Left colon (tissue), 2 donors: Measurements from ENCODE around the gene SHC4. TPM values are rescaled to one million over a fixed set of nuclear protein-coding genes. Genes with fewer than 3 reads are reported as not detected.
"Not testable (repeated sequence)": the region's sequence is repeated elsewhere in the genome, so short reads cannot be mapped to it uniquely, and the experiment has no call there.

Experiments
- ATAC-seq: fragments of 200-7000 bp; cut with Tn5 transposase; one replicate; pipeline ENCODE4 v1.9.1; 2020; ENCODE audit warnings: mild to moderate bottlenecking, moderate library complexity
- DNase-seq, 2 donors: peaks; one replicate each; pipeline ENCODE4 v3.0.0-alpha.2; 2020
- intact Hi-C, 2 donors: fragments of 100-400 bp; cut with DNase I in 1 of 2; cut with micrococcal nuclease in 1 of 2; formaldehyde crosslinking; loops; one replicate each; pipeline versions ENCODE4 v1.11.2 to v1.14.0; 2022; cut with DNase I, micrococcal nuclease
- total RNA-seq, 2 donors: library from RNA; stranded (reverse); fragmentation: NEBNext Ultra II Directional; extraction: Animal tissue kit (Norgen Biotek cat#: 25700); gene quantifications; one replicate each; pipeline ENCODE4 v1.2.1, GENCODE V29; 2021
- donor health status: DM: no; HTN: no; CAD: no.
- donor health status: DM: yes; HTN: yes; CAD: no.

Gene SHC4
- total RNA-seq, 2 donors from 2014 or later, result 0.24 to 0.81 TPM

- intact Hi-C loops, ATAC-seq, DNase-seq: not testable (repeated sequence)
These were observed 173.1 kb downstream of the SHC4 start for GRCh38 chr15:48790466-48791115.

GRCh38 chr15:48785712-48786111 lies 178.0 kb downstream of the SHC4 start:
- DNase-seq (no peak), ATAC-seq (no peak)
- intact Hi-C loops, result no loop called here

DNA sequence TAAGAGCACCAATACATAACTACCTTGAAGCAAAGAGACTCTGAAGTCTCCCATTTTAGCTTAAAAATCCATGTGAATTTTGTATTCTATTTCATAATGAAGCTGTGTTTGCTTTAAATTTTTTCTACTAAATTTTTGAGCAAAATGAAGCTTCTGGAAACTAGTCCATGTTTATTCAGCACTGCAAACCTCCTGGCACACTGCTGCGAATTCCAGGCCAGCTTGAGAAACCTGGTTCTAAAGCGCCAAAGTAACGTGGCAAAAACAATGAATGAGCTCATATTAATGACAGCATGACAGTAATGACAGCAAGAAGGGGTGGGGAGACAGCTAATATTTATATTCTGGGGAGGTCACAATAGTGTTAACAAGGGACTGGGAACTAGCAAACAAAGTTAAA lies 178.5 kb downstream of the SHC4 start:
- no peak for ATAC-seq
- intact Hi-C loops, result no loop called here
- DNase-seq, result no peak

DNA sequence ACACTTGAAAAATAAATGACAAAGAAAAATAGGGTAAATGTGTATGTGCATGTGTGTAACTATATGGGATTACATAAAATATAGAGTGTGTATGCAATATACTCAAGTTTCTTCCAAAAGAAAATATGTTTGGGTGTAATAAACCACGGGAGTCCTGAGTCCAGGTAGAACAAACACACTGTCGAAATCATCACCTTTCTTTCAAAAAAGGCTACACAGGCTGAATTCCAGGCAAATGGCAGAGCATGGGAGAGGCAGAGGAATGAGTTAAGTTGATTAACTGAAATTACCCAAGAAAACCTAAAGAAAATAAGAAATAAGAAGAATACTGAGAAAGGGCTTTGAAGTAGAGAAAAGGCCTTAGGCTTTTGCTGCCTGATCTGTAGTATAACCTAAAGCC lies 179.0 kb downstream of the SHC4 start:
- no peak for ATAC-seq
- DNase-seq, result no peak
- intact Hi-C loops, result no loop called here

DNA sequence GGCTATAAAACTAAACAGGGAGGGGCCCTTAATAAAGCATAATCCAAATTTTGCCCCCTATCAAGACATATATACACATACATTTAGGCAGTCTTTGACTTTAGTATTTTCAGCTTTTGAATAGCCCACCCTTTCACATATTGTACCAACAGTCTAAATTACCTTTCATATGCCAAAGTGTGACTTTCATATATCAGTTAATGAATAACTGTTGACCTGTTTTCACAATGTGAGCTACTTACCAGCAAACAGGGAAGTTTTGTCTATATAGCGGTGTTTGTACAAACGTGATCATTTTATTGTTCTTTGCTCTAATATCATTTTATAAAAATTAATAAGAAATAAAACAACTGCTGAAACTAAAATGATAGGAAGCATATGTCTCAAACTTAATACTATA lies 180.8 kb downstream of the SHC4 start:
- no peak for ATAC-seq
- DNase-seq, result no peak
- intact Hi-C loops, result no loop called here

DNA sequence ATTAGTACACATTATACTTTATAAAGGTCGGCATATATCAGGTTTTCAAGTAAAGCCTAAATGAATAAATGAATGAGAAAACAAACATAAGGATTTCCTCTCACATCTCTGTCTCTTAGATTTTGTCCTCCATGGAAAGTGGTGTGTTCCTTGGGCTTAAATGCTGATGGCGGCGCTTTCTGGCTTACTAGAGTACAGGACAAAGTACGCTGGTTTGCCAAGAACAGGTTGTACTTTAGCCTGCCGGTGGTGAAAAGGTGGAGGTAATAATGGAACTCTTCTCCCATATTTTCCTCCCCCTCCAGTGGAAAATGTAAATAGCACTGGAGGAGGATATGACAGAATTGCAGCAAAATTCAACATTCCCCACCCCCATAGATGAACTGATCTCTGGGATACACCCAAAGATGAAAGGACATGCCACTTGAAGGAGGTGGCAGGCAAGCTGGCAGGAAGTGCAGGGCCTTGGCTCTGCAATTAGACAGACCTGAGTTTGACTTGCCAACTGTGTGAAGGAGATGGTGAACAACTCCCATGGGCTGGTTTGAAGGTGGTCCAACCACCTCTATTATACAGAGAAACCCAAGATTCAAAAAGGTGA lies 182.1 kb downstream of the SHC4 start:
- intact Hi-C loops, result no loop called here
- peak in 1 of 2 donors; percentile 25 for DNase-seq
- peak; percentile 95 for ATAC-seq

GRCh38 chr15:48781017-48781416 lies 182.7 kb downstream of the SHC4 start:
- DNase-seq, result no peak
- intact Hi-C loops, result no loop called here

GRCh38 chr15:48778331-48778730 lies 185.4 kb downstream of the SHC4 start:
- DNase-seq (no peak), ATAC-seq (no peak)
- intact Hi-C loops, result no loop called here

More at GRCh38 chr15:48781017-48781416, 182.7 kb downstream of the SHC4 start:
- no peak for ATAC-seq

- intact Hi-C loops, result no loop called here
- DNase-seq (no peak), ATAC-seq (no peak)
These were observed 185.9 kb downstream of the SHC4 start for GRCh38 chr15:48777645-48778330.

DNA sequence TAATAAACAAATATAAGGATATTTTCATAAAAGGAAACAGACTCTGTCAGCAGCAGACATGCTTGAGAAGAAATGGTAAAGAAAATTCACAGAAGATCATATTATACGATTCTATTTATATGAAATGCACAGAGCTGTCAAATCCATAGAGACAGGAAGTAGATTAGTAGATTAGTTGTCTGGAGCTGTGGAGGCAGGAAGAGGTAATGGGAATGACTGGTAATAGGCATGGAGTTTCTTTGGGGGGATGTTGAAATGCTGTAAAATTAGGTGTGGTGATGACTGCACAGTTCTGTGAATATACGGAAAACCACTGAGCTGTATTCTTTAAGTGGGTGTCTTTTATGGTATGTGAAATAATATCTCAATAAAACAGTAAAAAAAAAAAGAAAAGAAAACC lies 188.2 kb downstream of the SHC4 start:
- intact Hi-C loops, result no loop called here
- DNase-seq (no peak), ATAC-seq (no peak)

GRCh38 chr15:48774484-48774883 lies 189.2 kb downstream of the SHC4 start:
- ATAC-seq (no peak), DNase-seq (no peak)
- intact Hi-C loops, result no loop called here

Other genes starting within 250 kb of the SHC4 start
- 1 to 10 TPM; 5.9 to 7.8 TPM for gene CEP152, start 152.8 kb downstream of the SHC4 start, total RNA-seq
- 10 to 100 TPM; 47.1 to 65.8 TPM for gene EID1, start 85.8 kb downstream of the SHC4 start, total RNA-seq
- 10 to 100 TPM; 40.9 to 48.5 TPM for gene SECISBP2L, start 82.5 kb upstream of the SHC4 start, total RNA-seq
- 10 to 100 TPM; 44.3 to 48.1 TPM for gene COPS2, start 191.7 kb upstream of the SHC4 start, total RNA-seq
- 10 to 100 TPM; 34.9 to 38.5 TPM for gene GALK2, start 206.3 kb upstream of the SHC4 start, total RNA-seq